Measurements from ENCODE around the gene ANKRD62. TPM values are rescaled to one million over a fixed set of nuclear protein-coding genes. Genes with fewer than 3 reads are reported as not detected.

The ANKRD62 gene
- total and polyA plus RNA-seq, 2 of the 4 experiments (the other 2 are of a cell fraction) = not detected

DNA sequence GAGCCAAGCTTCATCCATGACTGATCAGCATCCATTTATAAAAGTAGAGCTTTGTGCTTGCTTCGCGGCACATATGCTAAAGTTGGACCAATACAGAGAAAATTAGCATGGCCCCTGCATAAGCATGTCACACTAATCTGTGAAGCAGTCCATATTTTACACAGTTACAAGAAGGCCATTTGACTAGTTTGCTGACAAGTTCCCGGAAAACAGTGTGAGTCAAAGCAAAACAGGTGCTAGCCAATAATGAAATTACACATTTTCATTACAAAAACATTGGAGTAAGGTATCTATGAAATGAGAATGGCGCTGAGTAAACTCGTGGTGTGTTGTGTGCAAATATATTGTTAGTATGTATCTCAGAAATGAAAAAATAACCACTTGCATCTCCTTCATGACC is 4.7 kb downstream of the ANKRD62 start:
- 64% methylated on average over 2 of the region's 5 CpGs; no CpG with 5 or more reads in 1 of the 2 experiments for WGBS, 2 experiments (ENCODE audit: extremely low coverage in 2 of 2, insufficient read length in 1 of 2)
- H3K18ac ChIP-seq (ENCODE audit: low read depth, low read length) = no peak overlapping the region
- no peaks in the 10 kb centered on the region for H3K79me1 ChIP-seq (ENCODE audit: low read depth in 1 of 2, low read length in 2 of 2)
- H3K9me1 ChIP-seq (ENCODE audit: insufficient read depth, low read length) = no peaks in the 10 kb centered on the region
- TF ChIP-seq BHLHE40 (IDR thresholded peaks at IDR 0.05; ENCODE audit: low read depth, low read length) = no peak
- DNase-seq (no peak), ATAC-seq (ENCODE audit: low read depth) (no peak)
- H3K36me3 ChIP-seq (ENCODE audit: control insufficient read depth, insufficient read depth, low read length) = no peaks in the 10 kb centered on the region
- H3K9ac ChIP-seq (ENCODE audit: low read depth, low read length) = no peak overlapping the region
- no TSS peak for BruUV-seq (replicated peaks)
- no peak overlapping the region for H3K23ac ChIP-seq (ENCODE audit: low read depth, low read length)
- intact Hi-C loops (cut with micrococcal nuclease) (loop anchor here (10.0 kb wide), 1 partner anchor 136 kb away; no protein-coding TSS in a partner anchor), dilution Hi-C loops (cut with HindIII; ENCODE audit: low sequenced_read_pairs, unreplicated experiment) (no loop called here), in situ Hi-C loops (cut with MboI; ENCODE audit: low sequenced_read_pairs) (no loop called here)
- H2AK5ac ChIP-seq (ENCODE audit: low read depth, low read length) = no peak overlapping the region
- no peak overlapping the region for H3K4me2 ChIP-seq (ENCODE audit: low read depth, low read length)
- H3K4me1 ChIP-seq (ENCODE audit: control insufficient read depth, insufficient read depth, low read length) = no peaks in the 10 kb centered on the region
- peaks cover 7% of the 10 kb centered on the region for H3K27me3 ChIP-seq (ENCODE audit: control insufficient read depth, insufficient read depth, low read length)
- no peak overlapping the region for H4K8ac ChIP-seq (ENCODE audit: low read depth in 2 of 2, low read length in 2 of 2)
- no peak overlapping the region for H3K4me3 ChIP-seq (ENCODE audit: insufficient read depth, low read depth, low read length)
- no peak overlapping the region for H2BK5ac ChIP-seq (ENCODE audit: low read depth, low read length, poor library complexity, severe bottlenecking)
- no peak overlapping the region for H4K91ac ChIP-seq (ENCODE audit: insufficient read depth, low read depth, low read length)
- H3K14ac ChIP-seq (replicated peaks; ENCODE audit: low read depth, low read length) = no peak overlapping the region
- H4K20me1 ChIP-seq (ENCODE audit: insufficient read depth, low read length) = no peaks in the 10 kb centered on the region
- no peak overlapping the region for H4K5ac ChIP-seq (ENCODE audit: low read depth, low read length)
- H3K56ac ChIP-seq (ENCODE audit: extremely low read depth, insufficient read depth, low read length) = no peak overlapping the region
- H2AFZ ChIP-seq (replicated peaks; ENCODE audit: low read length, poor library complexity) = no peak overlapping the region
- no peak overlapping the region for H2AK9ac ChIP-seq (replicated peaks; ENCODE audit: low read depth, low read length, poor library complexity)
- ChIA-PET POLR2A (ENCODE audit: unreplicated experiment) (no interaction called here), CTCF (no interaction called here)
- 0 out of 2 replicates have a peak, but pooled peaks cover 4% of the 10 kb centered on the region for H3K9me3 ChIP-seq (ENCODE audit: control insufficient read depth, insufficient read depth, low read length)
- H2BK15ac ChIP-seq (ENCODE audit: low read depth, low read length) = no peak overlapping the region
- H3K4ac ChIP-seq (ENCODE audit: low read depth, low read length) = no peak overlapping the region
- no peak overlapping the region for H2BK120ac ChIP-seq (ENCODE audit: low read depth, low read length)
- H3K27ac ChIP-seq (ENCODE audit: insufficient read depth, low read length) = no peak overlapping the region
- H2BK20ac ChIP-seq (ENCODE audit: low read depth, low read length) = no peak overlapping the region

Data from IMR-90 (cell line).